Panc1 (cell line): ENCODE measurements around the gene ADAMTSL2. TPM values are rescaled to one million over a fixed set of nuclear protein-coding genes. Genes with fewer than 3 reads are reported as not detected.

Source experiments
- ATAC-seq: fragments of 200-7000 bp; cut with Tn5 transposase; 2 replicates; pipeline ENCODE4 v1.9.1; 2020; ENCODE audit warnings: mild to moderate bottlenecking, moderate library complexity
- BruUV-seq: library from RNA; stranded (reverse); fragments of 400-500 nt; replicated peaks from 2 replicates; lab custom pipeline; 2021; lab: Mats Ljungman, UMichigan
- CTCF ChIA-PET: fragments of 300-600 bp; sonication (Branson Sonifier 250); formaldehyde crosslinking; loops from one replicate; lab custom pipeline; 2022; ENCODE audit warnings: antibody characterized with exemption; lab: Charles Lee
- POLR2A ChIA-PET: fragments of 300-600 bp; sonication (Branson Sonifier 250); formaldehyde crosslinking; loops from one replicate; lab custom pipeline; 2022; ENCODE audit warnings: antibody characterized with exemption; lab: Charles Lee
- DNase-seq: peaks from one replicate; pipeline ENCODE4 v3.0.0-alpha.2; 2010; ENCODE audit warnings: low read depth, low spot score
- H3K27ac ChIP-seq: 2 replicates; pipeline ENCODE4 v1.5.1; 2011; ENCODE audit warnings: mild to moderate bottlenecking, low read length, inconsistent platforms
- H3K27me3 ChIP-seq: fragments of 200-500 bp; sonication (Bioruptor generic); 2 replicates; pipeline ENCODE4 v1.6.0; 2014; ENCODE audit warnings: low read length, inconsistent platforms; ENCODE audit not compliant: control insufficient read depth, insufficient read depth
- H3K36me3 ChIP-seq: fragments of 200-500 bp; sonication (Bioruptor generic); 2 replicates; pipeline ENCODE4 v1.5.1; 2014; ENCODE audit warnings: inconsistent platforms, mild to moderate bottlenecking, low read length, moderate library complexity; ENCODE audit not compliant: control insufficient read depth, insufficient read depth
- H3K4me1 ChIP-seq: 2 replicates; pipeline ENCODE4 v1.5.1; 2011; ENCODE audit warnings: inconsistent platforms, mild to moderate bottlenecking, low read length, moderate library complexity; ENCODE audit not compliant: control insufficient read depth, insufficient read depth
- H3K4me3 ChIP-seq, 2 experiments: 2 replicates each; pipeline ENCODE4 v1.5.1; 2011 to 2012; ENCODE audit warnings: low read depth in 2 of 2, low read length in 2 of 2, mild to moderate bottlenecking in 2 of 2, inconsistent platforms in 1 of 2, moderate library complexity in 1 of 2
- H3K9me3 ChIP-seq: fragments of 200-500 bp; sonication (Bioruptor generic); 2 replicates; pipeline ENCODE4 v1.5.1; 2014; ENCODE audit warnings: low read depth, mild to moderate bottlenecking, inconsistent platforms, low read length, moderate library complexity; ENCODE audit not compliant: control insufficient read depth, insufficient read depth
- POLR2AphosphoS5 ChIP-seq: IDR thresholded peaks from 2 replicates; pipeline ENCODE4 v1.6.1; 2012; ENCODE audit warnings: mild to moderate bottlenecking, low read depth, low read length, moderate library complexity
- SIN3A ChIP-seq: IDR thresholded peaks from 2 replicates; pipeline ENCODE4 v1.6.1; 2012; ENCODE audit warnings: low read depth, mild to moderate bottlenecking, low read length, moderate library complexity, borderline replicate concordance; ENCODE audit not compliant: insufficient read depth
- TCF7L2 ChIP-seq: IDR thresholded peaks from 2 replicates; pipeline ENCODE4 v1.6.1; 2011; ENCODE audit warnings: mild to moderate bottlenecking, low read depth, low read length, inconsistent platforms
- in situ Hi-C: cut with HindIII; loops from 2 replicates; pipeline ENCODE4 v1.10.0; 2016; ENCODE audit warnings: low sequenced_read_pairs, low pct_unique_long_range_greater_than_20kb
- intact Hi-C: fragments of 100-400 bp; cut with micrococcal nuclease; formaldehyde crosslinking; loops from one replicate; pipeline ENCODE4 v1.10.0; 2022; ENCODE audit not compliant: unreplicated experiment
- total RNA-seq: library from RNA; stranded (reverse); gene quantifications from one replicate; pipeline ENCODE4 v1.2.1, GENCODE V29; 2021; ENCODE audit not compliant: unreplicated experiment
- TF ChIP-seq, protein P1 (sequence below), 2 experiments: IDR thresholded peaks; 2 replicates each; pipeline ENCODE4 v1.6.1; 2011 to 2012; ENCODE audit warnings: low read depth in 2 of 2, control low read depth in 1 of 2, low read length in 1 of 2, mild to moderate bottlenecking in 1 of 2, moderate library complexity in 1 of 2; ENCODE audit not compliant: insufficient read depth in 1 of 2
- TF ChIP-seq, protein P2 (sequence below): fragments of 450-650 bp; IDR thresholded peaks from 2 replicates; pipeline ENCODE4 v1.5.1; 2017; ENCODE audit warnings: mild to moderate bottlenecking

The ADAMTSL2 gene
- total RNA-seq, 1 experiment from 2014 or later, result 0.10 TPM

DNA sequence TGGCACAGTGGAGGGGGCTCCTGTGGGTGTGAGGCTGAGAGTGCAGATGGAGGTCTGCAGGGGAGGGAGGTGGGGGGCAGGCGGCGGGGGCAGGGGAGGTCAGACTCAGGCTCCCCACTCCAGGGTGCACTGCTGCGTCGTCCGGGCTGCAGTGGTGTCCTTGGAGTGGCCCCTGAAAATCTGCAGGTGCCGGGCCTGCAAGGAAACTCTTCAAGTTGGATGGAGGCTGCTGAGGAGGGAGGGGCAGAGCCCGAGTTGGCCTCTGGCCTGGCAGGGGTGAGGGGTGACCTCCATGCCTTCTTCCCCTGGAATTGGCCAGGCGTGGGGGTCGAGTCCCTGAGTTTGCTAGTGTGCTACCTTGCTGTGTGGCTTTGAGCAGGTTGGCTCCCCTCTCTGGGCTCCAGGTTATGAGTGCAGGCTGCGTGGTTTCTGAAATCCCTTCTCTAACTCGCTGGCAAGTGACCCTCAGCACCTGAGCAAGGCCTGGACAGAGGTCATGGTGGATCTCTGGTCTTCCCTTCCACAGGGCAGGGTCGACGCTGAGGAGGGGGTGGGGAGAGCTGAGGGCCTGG is 888 bp downstream of the ADAMTSL2 start:
- no TSS peak for BruUV-seq
- H3K4me1 ChIP-seq, result no peaks in the 10 kb centered on the region; the same call in 1 of the 2 replicates
- no peaks in the 10 kb centered on the region for H3K27me3 ChIP-seq
- no peak for DNase-seq
- intact Hi-C loops (no loop called here), in situ Hi-C loops (no loop called here)
- no peaks in the 10 kb centered on the region for H3K36me3 ChIP-seq
- ChIA-PET CTCF (no interaction called here), POLR2A (no interaction called here)
- ATAC-seq, result no peak
- H3K9me3 ChIP-seq, result no peaks in the 10 kb centered on the region
- H3K27ac ChIP-seq, result no peak overlapping the region
- H3K4me3 ChIP-seq, result no peak overlapping the region
- TF ChIP-seq, protein P1, sequence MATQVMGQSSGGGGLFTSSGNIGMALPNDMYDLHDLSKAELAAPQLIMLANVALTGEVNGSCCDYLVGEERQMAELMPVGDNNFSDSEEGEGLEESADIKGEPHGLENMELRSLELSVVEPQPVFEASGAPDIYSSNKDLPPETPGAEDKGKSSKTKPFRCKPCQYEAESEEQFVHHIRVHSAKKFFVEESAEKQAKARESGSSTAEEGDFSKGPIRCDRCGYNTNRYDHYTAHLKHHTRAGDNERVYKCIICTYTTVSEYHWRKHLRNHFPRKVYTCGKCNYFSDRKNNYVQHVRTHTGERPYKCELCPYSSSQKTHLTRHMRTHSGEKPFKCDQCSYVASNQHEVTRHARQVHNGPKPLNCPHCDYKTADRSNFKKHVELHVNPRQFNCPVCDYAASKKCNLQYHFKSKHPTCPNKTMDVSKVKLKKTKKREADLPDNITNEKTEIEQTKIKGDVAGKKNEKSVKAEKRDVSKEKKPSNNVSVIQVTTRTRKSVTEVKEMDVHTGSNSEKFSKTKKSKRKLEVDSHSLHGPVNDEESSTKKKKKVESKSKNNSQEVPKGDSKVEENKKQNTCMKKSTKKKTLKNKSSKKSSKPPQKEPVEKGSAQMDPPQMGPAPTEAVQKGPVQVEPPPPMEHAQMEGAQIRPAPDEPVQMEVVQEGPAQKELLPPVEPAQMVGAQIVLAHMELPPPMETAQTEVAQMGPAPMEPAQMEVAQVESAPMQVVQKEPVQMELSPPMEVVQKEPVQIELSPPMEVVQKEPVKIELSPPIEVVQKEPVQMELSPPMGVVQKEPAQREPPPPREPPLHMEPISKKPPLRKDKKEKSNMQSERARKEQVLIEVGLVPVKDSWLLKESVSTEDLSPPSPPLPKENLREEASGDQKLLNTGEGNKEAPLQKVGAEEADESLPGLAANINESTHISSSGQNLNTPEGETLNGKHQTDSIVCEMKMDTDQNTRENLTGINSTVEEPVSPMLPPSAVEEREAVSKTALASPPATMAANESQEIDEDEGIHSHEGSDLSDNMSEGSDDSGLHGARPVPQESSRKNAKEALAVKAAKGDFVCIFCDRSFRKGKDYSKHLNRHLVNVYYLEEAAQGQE (IDR thresholded peaks at IDR 0.05; ENCODE audit: insufficient read depth in 1 of 2, low read depth in 2 of 2, low read length in 1 of 2), result no peak
- TF ChIP-seq SIN3A (no peak), TCF7L2 (no peak), POLR2AphosphoS5 (no peak)
- TF ChIP-seq, protein P2, sequence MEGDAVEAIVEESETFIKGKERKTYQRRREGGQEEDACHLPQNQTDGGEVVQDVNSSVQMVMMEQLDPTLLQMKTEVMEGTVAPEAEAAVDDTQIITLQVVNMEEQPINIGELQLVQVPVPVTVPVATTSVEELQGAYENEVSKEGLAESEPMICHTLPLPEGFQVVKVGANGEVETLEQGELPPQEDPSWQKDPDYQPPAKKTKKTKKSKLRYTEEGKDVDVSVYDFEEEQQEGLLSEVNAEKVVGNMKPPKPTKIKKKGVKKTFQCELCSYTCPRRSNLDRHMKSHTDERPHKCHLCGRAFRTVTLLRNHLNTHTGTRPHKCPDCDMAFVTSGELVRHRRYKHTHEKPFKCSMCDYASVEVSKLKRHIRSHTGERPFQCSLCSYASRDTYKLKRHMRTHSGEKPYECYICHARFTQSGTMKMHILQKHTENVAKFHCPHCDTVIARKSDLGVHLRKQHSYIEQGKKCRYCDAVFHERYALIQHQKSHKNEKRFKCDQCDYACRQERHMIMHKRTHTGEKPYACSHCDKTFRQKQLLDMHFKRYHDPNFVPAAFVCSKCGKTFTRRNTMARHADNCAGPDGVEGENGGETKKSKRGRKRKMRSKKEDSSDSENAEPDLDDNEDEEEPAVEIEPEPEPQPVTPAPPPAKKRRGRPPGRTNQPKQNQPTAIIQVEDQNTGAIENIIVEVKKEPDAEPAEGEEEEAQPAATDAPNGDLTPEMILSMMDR, result no peak

DNA sequence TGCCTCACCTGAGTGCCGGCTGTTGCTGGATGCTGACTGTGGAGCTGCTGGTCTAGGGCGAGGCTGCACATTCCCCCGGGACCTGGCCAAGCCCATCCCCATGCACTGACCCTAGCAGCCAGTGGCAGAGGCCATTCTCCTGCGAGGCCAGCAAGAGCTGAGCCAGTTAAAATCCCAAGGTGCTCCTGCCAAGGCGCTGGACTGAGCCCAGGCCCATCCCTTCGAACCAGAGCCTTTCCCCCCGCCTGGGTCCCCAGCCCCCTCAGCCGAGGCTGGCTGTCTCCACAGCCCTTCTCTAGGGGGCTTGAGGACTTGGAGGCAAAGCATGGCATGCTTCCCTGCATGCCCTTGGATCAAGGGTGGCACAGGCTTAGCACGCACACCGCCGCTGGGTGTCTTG is 1.6 kb downstream of the ADAMTSL2 start:
- DNase-seq (no peak), ATAC-seq (no peak)
- H3K27me3 ChIP-seq, result no peaks in the 10 kb centered on the region
- intact Hi-C loops, result no loop called here
- ChIA-PET POLR2A (no interaction called here), CTCF (no interaction called here)
- no peaks in the 10 kb centered on the region; the same call in 1 of the 2 replicates for H3K4me1 ChIP-seq
- in situ Hi-C loops, result no loop called here
- no TSS peak for BruUV-seq
- no peak overlapping the region for H3K4me3 ChIP-seq
- no peaks in the 10 kb centered on the region for H3K9me3 ChIP-seq
- TF ChIP-seq, protein P2, result no peak
- TF ChIP-seq, protein P1 (IDR thresholded peaks at IDR 0.05; ENCODE audit: insufficient read depth in 1 of 2, low read depth in 2 of 2, low read length in 1 of 2), result no peak
- no peaks in the 10 kb centered on the region for H3K36me3 ChIP-seq
- H3K27ac ChIP-seq, result no peak overlapping the region
